CD4-positive, alpha-beta T cell (primary cell): ENCODE measurements around the gene CCR9. TPM values are rescaled to one million over a fixed set of nuclear protein-coding genes. Genes with fewer than 3 reads are reported as not detected.

ENCODE experiments used
- ATAC-seq: fragments of 200-7000 bp; cut with Tn5 transposase; one replicate; pipeline ENCODE4 v1.10.0; 2022; ENCODE audit warnings: mild to moderate bottlenecking; ENCODE audit not compliant: poor library complexity
- CTCF ChIA-PET: fragments of 350-600 bp; sonication (Branson Sonifier 250); formaldehyde crosslinking; loops from one replicate; lab custom pipeline; 2021; ENCODE audit warnings: antibody characterized with exemption, inconsistent platforms; lab: Charles Lee
- POLR2A ChIA-PET: fragments of 350-600 bp; sonication (Branson Sonifier 250); formaldehyde crosslinking; loops from one replicate; lab custom pipeline; 2021; ENCODE audit warnings: antibody characterized with exemption, inconsistent platforms; lab: Charles Lee
- DNase-seq, 14 experiments: peaks; one replicate each; pipeline ENCODE4 v3.0.0-alpha.2; 2013 to 2020; ENCODE audit warnings: mixed read lengths in 2 of 14
- H3K27ac ChIP-seq, 2 donors: one replicate each; pipeline versions ENCODE4 v1.5.1 to v1.7.0; 2013; ENCODE audit warnings: low read length in 2 of 2, low read depth in 1 of 2, mild to moderate bottlenecking in 1 of 2
- H3K27me3 ChIP-seq, 2 experiments: 1 replicate in 1 of 2; 2 replicates in 1 of 2; pipeline versions ENCODE4 v1.6.1 to v1.7.0; 2013; ENCODE audit warnings: low read length in 2 of 2, control low read depth in 1 of 2, mild to moderate bottlenecking in 1 of 2, moderate library complexity in 1 of 2; ENCODE audit not compliant: insufficient read depth in 2 of 2, control insufficient read depth in 1 of 2
- H3K36me3 ChIP-seq: one replicate; pipeline ENCODE4 v1.6.1; 2013; ENCODE audit warnings: low read length, control low read depth; ENCODE audit not compliant: insufficient read depth
- H3K4me1 ChIP-seq: one replicate; pipeline ENCODE4 v1.6.1; 2013; ENCODE audit warnings: low read length, control low read depth; ENCODE audit not compliant: insufficient read depth
- H3K4me3 ChIP-seq: one replicate; pipeline ENCODE4 v1.5.1; 2013; ENCODE audit warnings: mild to moderate bottlenecking, low read length, moderate library complexity
- H3K9me3 ChIP-seq, 2 experiments: 1 replicate in 1 of 2; 2 replicates in 1 of 2; pipeline versions ENCODE4 v1.6.1 to v1.7.0; 2013; ENCODE audit warnings: low read length in 2 of 2, mild to moderate bottlenecking in 2 of 2, control low read depth in 1 of 2, moderate library complexity in 1 of 2; ENCODE audit not compliant: control insufficient read depth in 1 of 2, insufficient read depth in 1 of 2
- H3K27ac Mint-ChIP-seq: one replicate; pipeline ENCODE4 v1.8.0; 2020; ENCODE audit warnings: mixed read lengths
- H3K27me3 Mint-ChIP-seq: one replicate; pipeline ENCODE4 v1.8.0; 2021; ENCODE audit warnings: mixed read lengths
- H3K36me3 Mint-ChIP-seq: one replicate; pipeline ENCODE4 v1.8.0; 2021; ENCODE audit warnings: low read depth, mixed read lengths
- H3K4me1 Mint-ChIP-seq: one replicate; pipeline ENCODE4 v1.8.0; 2021; ENCODE audit warnings: low read depth, mixed read lengths
- H3K4me3 Mint-ChIP-seq: one replicate; pipeline ENCODE4 v1.8.0; 2020; ENCODE audit warnings: mild to moderate bottlenecking, mixed read lengths
- H3K9me3 Mint-ChIP-seq: one replicate; pipeline ENCODE4 v1.8.0; 2020; ENCODE audit warnings: mixed read lengths
- CTCF ChIP-seq: fragments of 200-600 bp; IDR thresholded peaks from one replicate; pipeline ENCODE4 v1.8.0; 2022; ENCODE audit warnings: antibody characterized with exemption, mild to moderate bottlenecking
- intact Hi-C, 2 experiments: fragments of 100-400 bp; cut with DNase I in 1 of 2; cut with micrococcal nuclease in 1 of 2; formaldehyde crosslinking; loops; one replicate each; pipeline versions ENCODE4 v1.15.1 to v1.9.0; 2023 to 2025; cut with DNase I, micrococcal nuclease
- total RNA-seq, 174 experiments: library from RNA in 2 of 174; stranded (reverse) in 2 of 174; gene quantifications; one replicate each; pipeline ENCODE4 v1.2.3 and lab custom pipeline; 2021 to 2026

Gene CCR9
- total RNA-seq, 2 experiments from 2014 or later: 6.5 to 7.4 TPM

GRCh38 chr3:45871780-45872179 is 14.6 kb upstream of the CCR9 start:
- POLR2A ChIA-PET: no interaction called here
- H3K9me3 ChIP-seq: no peaks in the 10 kb centered on the region
- peaks cover 32% of the 10 kb centered on the region for H3K4me1 ChIP-seq
- no peak overlapping the region for H3K27ac ChIP-seq
- H3K4me1 Mint-ChIP-seq: peaks cover 60% of the 10 kb centered on the region
- H3K27me3 Mint-ChIP-seq: no peaks in the 10 kb centered on the region
- intact Hi-C loops: loop anchor here (2.0 to 5.0 kb wide), 2 partner anchors 29 to 46 kb away; partner anchors contain the start of gene LZTFL1 (in 1 of the 2)
- ATAC-seq: no peak
- DNase-seq: no peak
- peaks cover 4% of the 10 kb centered on the region for H3K9me3 Mint-ChIP-seq
- H3K36me3 ChIP-seq: no peaks in the 10 kb centered on the region
- no peak overlapping the region for H3K4me3 Mint-ChIP-seq
- H3K27me3 ChIP-seq: peaks cover 0 to 3% of the 10 kb centered on the region in 2 experiments
- TF ChIP-seq CTCF: no peak
- no peak overlapping the region for H3K27ac Mint-ChIP-seq
- no peak overlapping the region for H3K4me3 ChIP-seq
- CTCF ChIA-PET: no interaction called here
- no peaks in the 10 kb centered on the region for H3K36me3 Mint-ChIP-seq

GRCh38 chr3:45872569-45872968 is 13.8 kb upstream of the CCR9 start:
- no peaks in the 10 kb centered on the region for H3K36me3 ChIP-seq
- CTCF ChIA-PET: interaction anchor here (1.3 kb wide), 1 partner anchor 138 kb away, joined by 3 read pairs; no protein-coding TSS in a partner anchor
- Mint-ChIP-seq H3K27me3 (no peaks in the 10 kb centered on the region), H3K9me3 (peaks cover 4% of the 10 kb centered on the region), H3K4me3 (no peak overlapping the region), H3K4me1 (peaks cover 55% of the 10 kb centered on the region), H3K36me3 (no peaks in the 10 kb centered on the region), H3K27ac (no peak overlapping the region)
- no peak overlapping the region for H3K27ac ChIP-seq
- TF ChIP-seq CTCF: no peak
- H3K4me1 ChIP-seq: peaks cover 32% of the 10 kb centered on the region
- intact Hi-C loops: loop anchor here in 1 of 2 experiments (5.0 kb wide), 1 partner anchor 45 kb away; no protein-coding TSS in a partner anchor
- no peak for DNase-seq
- no peak overlapping the region for H3K4me3 ChIP-seq
- H3K27me3 ChIP-seq: no peaks in the 10 kb centered on the region
- no peak for ATAC-seq
- POLR2A ChIA-PET: no interaction called here
- H3K9me3 ChIP-seq: no peaks in the 10 kb centered on the region

GRCh38 chr3:45873036-45873435 is 13.3 kb upstream of the CCR9 start:
- ATAC-seq (no peak), DNase-seq (no peak)
- Mint-ChIP-seq H3K4me3 (no peak overlapping the region), H3K36me3 (no peaks in the 10 kb centered on the region), H3K27me3 (no peaks in the 10 kb centered on the region), H3K27ac (no peak overlapping the region), H3K4me1 (peaks cover 54% of the 10 kb centered on the region), H3K9me3 (peaks cover 4% of the 10 kb centered on the region)
- Histone ChIP-seq H3K27me3 (no peaks in the 10 kb centered on the region), H3K4me1 (peaks cover 32% of the 10 kb centered on the region), H3K4me3 (no peak overlapping the region), H3K36me3 (no peaks in the 10 kb centered on the region), H3K27ac (no peak overlapping the region), H3K9me3 (no peaks in the 10 kb centered on the region)
- POLR2A ChIA-PET: no interaction called here
- intact Hi-C loops: loop anchor here in 1 of 2 experiments (5.0 kb wide), 1 partner anchor 44 kb away; no protein-coding TSS in a partner anchor
- CTCF ChIA-PET: interaction anchor here (1.3 kb wide), 1 partner anchor 139 kb away, joined by 3 read pairs; no protein-coding TSS in a partner anchor
- no peak for TF ChIP-seq CTCF
